DMS153 (cell line): Measurements from ENCODE around the gene SETBP1.

Source experiments
- DNase-seq: peaks from one replicate; lab custom pipeline; 2025; lab: John Stamatoyannopoulos, UW

Gene SETBP1

GRCh38 chr18:45112682-45113081, 432.0 kb downstream of the SETBP1 start:
- no peak for DNase-seq

GRCh38 chr18:45116116-45116515, 435.4 kb downstream of the SETBP1 start:
- DNase-seq, result no peak
